Erythroblast (primary cell): ENCODE results near the gene TSC22D4.

Experiments
- GATA1 ChIP-seq: IDR thresholded peaks from 2 replicates; pipeline ENCODE4 v1.6.1; 2011; ENCODE audit warnings: low read depth, mild to moderate bottlenecking, control low read depth, low read length, moderate library complexity
- POLR2A ChIP-seq: IDR thresholded peaks from 2 replicates; pipeline ENCODE4 v1.6.1; 2011; ENCODE audit warnings: mild to moderate bottlenecking, low read length

DNA sequence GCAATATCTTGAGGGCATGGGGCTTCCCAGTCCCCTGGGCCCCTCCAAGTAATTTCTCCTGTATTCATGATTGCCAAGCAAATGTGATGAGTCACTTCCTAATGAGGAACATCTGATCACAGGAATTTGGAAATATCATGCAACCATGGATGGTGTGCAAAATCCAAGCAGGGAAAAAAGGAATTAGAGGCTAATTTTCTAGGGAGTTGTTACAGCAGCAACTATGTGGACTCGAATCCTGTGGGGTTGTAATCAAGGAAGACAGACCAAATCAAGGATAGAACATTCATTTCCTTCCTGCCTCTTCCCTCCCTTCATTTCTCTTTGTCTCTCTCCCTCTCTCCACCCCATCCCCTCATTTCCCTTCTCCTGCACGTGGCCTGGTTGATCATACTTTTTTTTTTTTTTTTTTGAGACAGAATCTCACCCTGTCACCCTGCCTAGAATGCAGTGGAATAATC, 36.1 kb upstream of the TSC22D4 start:
- TF ChIP-seq POLR2A (no peak), GATA1 (no peak)
